Suprapubic skin (tissue), 4 donors: Measurements from ENCODE around the gene MT1M. TPM values are rescaled to one million over a fixed set of nuclear protein-coding genes. Genes with fewer than 3 reads are reported as not detected.
"Not testable (repeated sequence)": the region's sequence is repeated elsewhere in the genome, so short reads cannot be mapped to it uniquely, and the experiment has no call there.

Experiments used
- DNase-seq, 2 donors: peaks; one replicate each; pipeline ENCODE4 v3.0.0-alpha.2; 2019; ENCODE audit warnings: low spot score in 2 of 2
- H3K27ac ChIP-seq: fragments of 200-600 bp; sonication (generic); one replicate; pipeline ENCODE4 v1.5.1; 2019
- H3K27me3 ChIP-seq: fragments of 200-600 bp; sonication (generic); one replicate; pipeline ENCODE4 v1.5.1; 2019
- H3K36me3 ChIP-seq: fragments of 200-600 bp; sonication (generic); one replicate; pipeline ENCODE4 v1.5.1; 2019
- H3K4me1 ChIP-seq: fragments of 200-600 bp; sonication (generic); one replicate; pipeline ENCODE4 v1.5.1; 2019
- H3K4me3 ChIP-seq: fragments of 200-600 bp; sonication (generic); one replicate; pipeline ENCODE4 v1.5.1; 2019; ENCODE audit warnings: mild to moderate bottlenecking
- H3K9me3 ChIP-seq: fragments of 200-600 bp; sonication (generic); one replicate; pipeline ENCODE4 v1.5.1; 2019
- EP300 ChIP-seq: sonication (generic); formaldehyde crosslinking; IDR thresholded peaks from one replicate; pipeline ENCODE4 v1.6.1; 2017; ENCODE audit warnings: antibody characterized with exemption
- POLR2A ChIP-seq, 2 donors: fragments of 450-650 bp; IDR thresholded peaks; one replicate each; pipeline ENCODE4 v1.6.1; 2017; ENCODE audit warnings: antibody characterized with exemption in 2 of 2, mild to moderate bottlenecking in 2 of 2, moderate library complexity in 2 of 2
- POLR2AphosphoS5 ChIP-seq, 3 donors: sonication (generic); formaldehyde crosslinking; IDR thresholded peaks; one replicate each; pipeline ENCODE4 v1.6.1; 2017; ENCODE audit warnings: antibody characterized with exemption in 3 of 3
- WGBS: methylation state at CpG from one replicate; pipeline ENCODE4 v1.1.5; 2018; 5-methylcytosine and 5-hydroxymethylcytosine counted together
- total RNA-seq, 4 donors: library from RNA; depleted of rRNA; stranded (reverse); fragments of >200 nt; gene quantifications; one replicate each; pipeline ENCODE4 v1.1.0, GENCODE V29; 2016
- TF ChIP-seq, protein P1 (sequence below), 2 donors: fragments of 200-600 bp in 1 of 2; fragments of 450-650 bp in 1 of 2; sonication (generic) in 1 of 2; IDR thresholded peaks; one replicate each; pipeline ENCODE4 v1.5.1; 2016 to 2019; ENCODE audit warnings: antibody characterized with exemption in 2 of 2, mild to moderate bottlenecking in 1 of 2, moderate library complexity in 1 of 2

MT1M gene
- total RNA-seq, 4 donors from 2014 or later = 13.6 to 41.7 (median 20.5) TPM

GRCh38 chr16:56618138-56618537, 14.3 kb upstream of the MT1M start:
- no peaks in the 10 kb centered on the region for H3K27me3 ChIP-seq
- no peak overlapping the region for H3K4me3 ChIP-seq
- H3K36me3 ChIP-seq = no peaks in the 10 kb centered on the region
- DNase-seq = no peak
- peaks cover 15% of the 10 kb centered on the region for H3K4me1 ChIP-seq
- 93% methylated on average over 6 of the region's 6 CpGs for WGBS
- TF ChIP-seq POLR2AphosphoS5 (IDR thresholded peaks at IDR 0.05) (no peak), POLR2A (IDR thresholded peaks at IDR 0.05) (no peak), EP300 (no peak)
- TF ChIP-seq, protein P1, sequence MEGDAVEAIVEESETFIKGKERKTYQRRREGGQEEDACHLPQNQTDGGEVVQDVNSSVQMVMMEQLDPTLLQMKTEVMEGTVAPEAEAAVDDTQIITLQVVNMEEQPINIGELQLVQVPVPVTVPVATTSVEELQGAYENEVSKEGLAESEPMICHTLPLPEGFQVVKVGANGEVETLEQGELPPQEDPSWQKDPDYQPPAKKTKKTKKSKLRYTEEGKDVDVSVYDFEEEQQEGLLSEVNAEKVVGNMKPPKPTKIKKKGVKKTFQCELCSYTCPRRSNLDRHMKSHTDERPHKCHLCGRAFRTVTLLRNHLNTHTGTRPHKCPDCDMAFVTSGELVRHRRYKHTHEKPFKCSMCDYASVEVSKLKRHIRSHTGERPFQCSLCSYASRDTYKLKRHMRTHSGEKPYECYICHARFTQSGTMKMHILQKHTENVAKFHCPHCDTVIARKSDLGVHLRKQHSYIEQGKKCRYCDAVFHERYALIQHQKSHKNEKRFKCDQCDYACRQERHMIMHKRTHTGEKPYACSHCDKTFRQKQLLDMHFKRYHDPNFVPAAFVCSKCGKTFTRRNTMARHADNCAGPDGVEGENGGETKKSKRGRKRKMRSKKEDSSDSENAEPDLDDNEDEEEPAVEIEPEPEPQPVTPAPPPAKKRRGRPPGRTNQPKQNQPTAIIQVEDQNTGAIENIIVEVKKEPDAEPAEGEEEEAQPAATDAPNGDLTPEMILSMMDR (IDR thresholded peaks at IDR 0.05) = no peak
- H3K27ac ChIP-seq = no peak overlapping the region
- no peaks in the 10 kb centered on the region for H3K9me3 ChIP-seq

DNA sequence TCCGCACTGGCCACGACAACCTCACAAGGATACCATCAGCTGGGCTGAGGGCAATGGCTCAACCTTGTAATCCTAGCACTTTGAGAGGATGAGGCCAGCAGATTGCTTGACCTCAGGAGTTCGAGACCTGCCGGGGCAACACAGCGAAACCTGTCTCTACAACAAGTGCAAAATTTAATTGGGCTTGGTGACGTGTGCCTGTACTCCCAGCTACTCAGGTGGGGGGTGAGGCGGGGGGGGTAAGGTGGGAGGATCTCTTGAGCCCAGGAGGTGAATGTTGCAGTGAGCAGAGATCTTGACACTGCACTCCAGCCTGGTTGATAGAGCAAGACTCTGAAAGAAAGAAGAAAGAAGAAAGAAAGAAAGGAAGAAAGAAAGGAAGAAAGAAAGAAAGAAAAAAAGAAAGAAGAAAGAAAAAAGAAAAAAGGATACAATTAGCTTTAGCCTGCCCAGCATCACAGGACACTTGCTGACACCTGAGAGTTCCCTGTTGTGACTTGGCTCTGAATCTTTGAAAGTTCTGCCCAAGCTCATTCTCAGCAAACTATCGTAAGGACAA, 12.0 kb upstream of the MT1M start:
- Histone ChIP-seq H3K4me1 (peaks cover 20% of the 10 kb centered on the region), H3K27ac (no peak overlapping the region), H3K4me3 (no peak overlapping the region), H3K9me3 (no peaks in the 10 kb centered on the region), H3K36me3 (no peaks in the 10 kb centered on the region), H3K27me3 (no peaks in the 10 kb centered on the region)
- peak in 1 of 2 donors; percentile 35 for DNase-seq
- 90% methylated on average over 7 of the region's 8 CpGs for WGBS
- no peak for TF ChIP-seq POLR2AphosphoS5 (IDR thresholded peaks at IDR 0.05)
- TF ChIP-seq, protein P1 (IDR thresholded peaks at IDR 0.05) = no peak
- no peak for TF ChIP-seq POLR2A (IDR thresholded peaks at IDR 0.05)
- no peak for TF ChIP-seq EP300

- 85% methylated on average over 4 of the region's 4 CpGs for WGBS
- not testable (repeated sequence) for H3K27ac ChIP-seq, H3K36me3 ChIP-seq, H3K4me3 ChIP-seq, DNase-seq, H3K9me3 ChIP-seq, H3K27me3 ChIP-seq
- H3K4me1 ChIP-seq = peaks cover 33% of the 10 kb centered on the region
Measured at GRCh38 chr16:56621665-56622445, 10.6 kb upstream of the MT1M start.

GRCh38 chr16:56623184-56623583, 9.3 kb upstream of the MT1M start:
- not testable (repeated sequence) for H3K27ac ChIP-seq, H3K9me3 ChIP-seq, H3K4me3 ChIP-seq, H3K36me3 ChIP-seq, DNase-seq, H3K27me3 ChIP-seq
- peaks cover 25% of the 10 kb centered on the region for H3K4me1 ChIP-seq
- 86% methylated on average over 5 of the region's 5 CpGs for WGBS

DNA sequence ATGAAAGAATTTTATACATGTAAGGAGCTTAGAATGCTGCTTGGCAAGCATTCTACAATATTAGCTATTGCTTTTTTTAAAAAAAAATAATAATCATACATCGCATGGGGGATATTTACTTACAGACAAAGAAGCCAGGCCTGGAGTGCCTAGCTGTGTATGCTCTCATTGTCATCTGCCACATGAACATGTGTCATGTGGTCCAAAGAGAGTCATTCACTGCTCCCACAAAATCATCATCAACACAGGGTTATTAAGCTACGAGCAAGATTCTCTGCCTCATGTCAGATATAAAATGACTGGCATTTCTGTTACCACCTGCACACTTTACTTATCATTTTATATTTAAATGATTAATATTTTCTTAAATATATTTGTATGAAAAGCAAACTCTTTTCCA, 8.8 kb upstream of the MT1M start:
- H3K27ac ChIP-seq = no peak overlapping the region
- no peaks in the 10 kb centered on the region for H3K27me3 ChIP-seq
- DNase-seq = no peak
- H3K36me3 ChIP-seq = no peaks in the 10 kb centered on the region
- H3K4me3 ChIP-seq = no peak overlapping the region
- H3K4me1 ChIP-seq = peaks cover 25% of the 10 kb centered on the region
- no peak for TF ChIP-seq POLR2A (IDR thresholded peaks at IDR 0.05)
- TF ChIP-seq, protein P1 (IDR thresholded peaks at IDR 0.05) = no peak
- no peak for TF ChIP-seq EP300
- TF ChIP-seq POLR2AphosphoS5 (IDR thresholded peaks at IDR 0.05) = no peak
- 95% methylated on average over 2 of the region's 2 CpGs for WGBS
- H3K9me3 ChIP-seq = no peaks in the 10 kb centered on the region

DNA sequence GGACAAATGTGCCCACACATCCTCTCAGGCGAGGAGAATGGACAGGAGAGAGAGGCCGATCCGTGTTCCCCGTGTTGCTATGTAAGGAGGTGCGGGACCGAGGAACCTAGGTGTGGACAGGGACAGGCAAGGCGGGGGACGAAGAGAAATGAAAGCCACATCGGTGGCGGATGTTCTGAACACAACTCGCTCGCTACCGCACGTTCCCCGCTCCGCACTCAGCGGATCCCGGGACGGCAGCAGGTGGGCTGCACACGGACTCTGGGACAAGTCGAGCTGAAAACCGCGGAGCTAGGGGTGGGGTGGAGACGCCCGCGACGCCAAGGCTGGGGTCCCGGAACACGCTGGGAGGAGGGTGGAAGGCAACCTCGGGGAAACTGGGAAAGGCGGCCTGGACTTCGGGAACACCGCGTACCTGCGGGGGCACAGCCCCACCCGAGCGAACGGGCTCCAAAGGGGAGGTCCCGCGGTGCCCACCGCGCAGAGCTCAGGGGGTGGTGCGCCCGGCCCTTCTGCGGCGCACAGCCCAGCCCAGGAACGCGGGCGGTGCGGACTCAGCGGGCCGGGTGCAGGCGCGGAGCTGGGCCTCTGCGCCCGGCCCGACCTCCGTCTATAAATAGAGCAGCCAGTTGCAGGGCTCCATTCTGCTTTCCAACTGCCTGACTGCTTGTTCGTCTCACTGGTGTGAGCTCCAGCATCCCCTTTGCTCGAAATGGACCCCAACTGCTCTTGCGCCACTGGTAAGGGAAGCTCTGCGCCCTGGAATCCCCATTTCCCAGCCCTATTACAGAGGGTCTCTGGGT, 7.1 kb upstream of the MT1M start, which contains the start of gene MT1E:
MT1E (plus strand) TSS at position 642 of the 803 bp plus-strand sequence; CDS start at position 713, 71 bp downstream.
- Histone ChIP-seq H3K27ac (peak within 1 kb of the TSS; percentile 90), H3K4me1 (peaks cover 28% of the 10 kb centered on the region), H3K36me3 (no peaks in the 10 kb centered on the region), H3K9me3 (no peaks in the 10 kb centered on the region), H3K4me3 (peak within 1 kb of the TSS; percentile 62), H3K27me3 (no peaks in the 10 kb centered on the region)
- peak; percentile 86 to 89 for DNase-seq
- peak; percentile 49 for TF ChIP-seq EP300
- TF ChIP-seq POLR2A (IDR thresholded peaks at IDR 0.05) = peak; percentile 90 to 93
- TF ChIP-seq, protein P1 (IDR thresholded peaks at IDR 0.05) = no peak
- TF ChIP-seq POLR2AphosphoS5 (IDR thresholded peaks at IDR 0.05) = peak; percentile 71 to 93 (median 89)
- WGBS = 4% methylated on average over 33 of the region's 62 CpGs
